Progenitor cell of endocrine pancreas (in vitro differentiated cells): ENCODE measurements around the gene ZBTB5. TPM values are rescaled to one million over a fixed set of nuclear protein-coding genes. Genes with fewer than 3 reads are reported as not detected.
A peak's percentile ranks its signal among the peaks of the same experiment; 100 is the strongest.

Experiments
- DNase-seq: peaks from one replicate; pipeline ENCODE4 v3.0.0; 2021; ENCODE audit warnings: low spot score; ENCODE audit not compliant: unreplicated experiment
- H3K27ac Mint-ChIP-seq: 2 replicates; pipeline ENCODE4 v1.8.0; 2021; ENCODE audit warnings: mild to moderate bottlenecking, moderate library complexity, mixed read lengths
- H3K27me3 Mint-ChIP-seq: 2 replicates; pipeline ENCODE4 v1.8.0; 2021; ENCODE audit warnings: mixed read lengths
- H3K36me3 Mint-ChIP-seq: 2 replicates; pipeline ENCODE4 v1.8.0; 2022; ENCODE audit warnings: mixed read lengths; ENCODE audit not compliant: insufficient read depth
- H3K4me1 Mint-ChIP-seq: 2 replicates; pipeline ENCODE4 v1.8.0; 2021; ENCODE audit warnings: low read depth, mixed read lengths
- H3K4me3 Mint-ChIP-seq: 2 replicates; pipeline ENCODE4 v1.8.0; 2021; ENCODE audit warnings: low read depth, mild to moderate bottlenecking, moderate library complexity, mixed read lengths
- H3K9me3 Mint-ChIP-seq: 2 replicates; pipeline ENCODE4 v1.8.0; 2021; ENCODE audit warnings: low read depth, mixed read lengths
- total RNA-seq: library from RNA; stranded (reverse); gene quantifications from 2 replicates; pipeline ENCODE4 v1.2.1, GENCODE V29; 2021
- TF ChIP-seq, protein P1 (sequence below): fragments of 200-600 bp; sonication (generic); IDR thresholded peaks from one replicate; pipeline ENCODE4 v1.5.0; 2021; ENCODE audit warnings: antibody characterized with exemption, mild to moderate bottlenecking; ENCODE audit not compliant: unreplicated experiment

The ZBTB5 gene
- total RNA-seq, 1 donor from 2014 or later: 21.2 TPM

DNA sequence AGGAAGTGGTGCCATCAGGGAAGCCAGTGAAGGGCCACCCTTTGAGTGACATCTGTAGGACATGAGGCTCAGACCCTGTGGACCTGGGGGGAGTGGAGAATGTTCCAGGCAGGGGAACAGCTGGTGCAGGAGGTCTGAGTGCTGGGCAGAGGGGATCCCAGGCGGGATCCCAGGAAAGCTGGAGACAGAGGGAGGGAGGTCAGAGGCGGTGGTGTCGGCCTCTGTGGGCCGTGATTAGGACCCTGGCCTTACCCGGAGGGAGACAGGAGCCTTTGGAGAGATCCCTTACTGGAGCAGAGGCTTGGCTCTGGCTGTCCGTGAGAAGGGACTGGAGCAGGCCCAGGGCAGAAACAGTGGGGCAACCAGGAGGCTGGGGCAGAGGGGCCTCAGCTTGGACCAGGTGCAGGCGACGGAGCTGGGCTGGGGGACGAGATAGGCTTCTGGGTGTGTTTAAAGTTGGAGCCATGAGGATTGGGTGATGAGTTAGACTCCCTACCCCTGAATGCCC, 54.8 kb downstream of the ZBTB5 start:
- Mint-ChIP-seq H3K9me3 (no peaks in the 10 kb centered on the region), H3K36me3 (no peaks in the 10 kb centered on the region), H3K27me3 (peaks cover 8% of the 10 kb centered on the region), H3K4me1 (peaks cover 17% of the 10 kb centered on the region), H3K4me3 (no peak overlapping the region), H3K27ac (no peak overlapping the region)
- TF ChIP-seq, protein P1, sequence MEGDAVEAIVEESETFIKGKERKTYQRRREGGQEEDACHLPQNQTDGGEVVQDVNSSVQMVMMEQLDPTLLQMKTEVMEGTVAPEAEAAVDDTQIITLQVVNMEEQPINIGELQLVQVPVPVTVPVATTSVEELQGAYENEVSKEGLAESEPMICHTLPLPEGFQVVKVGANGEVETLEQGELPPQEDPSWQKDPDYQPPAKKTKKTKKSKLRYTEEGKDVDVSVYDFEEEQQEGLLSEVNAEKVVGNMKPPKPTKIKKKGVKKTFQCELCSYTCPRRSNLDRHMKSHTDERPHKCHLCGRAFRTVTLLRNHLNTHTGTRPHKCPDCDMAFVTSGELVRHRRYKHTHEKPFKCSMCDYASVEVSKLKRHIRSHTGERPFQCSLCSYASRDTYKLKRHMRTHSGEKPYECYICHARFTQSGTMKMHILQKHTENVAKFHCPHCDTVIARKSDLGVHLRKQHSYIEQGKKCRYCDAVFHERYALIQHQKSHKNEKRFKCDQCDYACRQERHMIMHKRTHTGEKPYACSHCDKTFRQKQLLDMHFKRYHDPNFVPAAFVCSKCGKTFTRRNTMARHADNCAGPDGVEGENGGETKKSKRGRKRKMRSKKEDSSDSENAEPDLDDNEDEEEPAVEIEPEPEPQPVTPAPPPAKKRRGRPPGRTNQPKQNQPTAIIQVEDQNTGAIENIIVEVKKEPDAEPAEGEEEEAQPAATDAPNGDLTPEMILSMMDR: no peak
- DNase-seq: no peak

- peaks cover 17% of the 10 kb centered on the region for H3K4me1 Mint-ChIP-seq
- no peaks in the 10 kb centered on the region for H3K36me3 Mint-ChIP-seq
- H3K4me3 Mint-ChIP-seq: no peak overlapping the region
- DNase-seq: no peak
- no peaks in the 10 kb centered on the region for H3K9me3 Mint-ChIP-seq
- H3K27me3 Mint-ChIP-seq: peaks cover 4% of the 10 kb centered on the region
- H3K27ac Mint-ChIP-seq: no peak overlapping the region
- TF ChIP-seq, protein P1: no peak
These were observed 56.1 kb downstream of the ZBTB5 start for GRCh38 chr9:37408933-37409710.

- Mint-ChIP-seq H3K27me3 (no peaks in the 10 kb centered on the region), H3K36me3 (no peaks in the 10 kb centered on the region), H3K9me3 (no peaks in the 10 kb centered on the region), H3K4me1 (peaks cover 28% of the 10 kb centered on the region), H3K27ac (no peak overlapping the region), H3K4me3 (no peak overlapping the region)
- TF ChIP-seq, protein P1: peak; percentile 32
- no peak for DNase-seq
These were observed 57.8 kb downstream of the ZBTB5 start for GRCh38 chr9:37407468-37407867.

GRCh38 chr9:37406603-37407401, 58.4 kb downstream of the ZBTB5 start:
- DNase-seq: no peak
- Mint-ChIP-seq H3K27me3 (no peaks in the 10 kb centered on the region), H3K27ac (peak overlapping the region; percentile 42), H3K4me1 (peaks cover 28% of the 10 kb centered on the region), H3K9me3 (no peaks in the 10 kb centered on the region), H3K4me3 (peak overlapping the region; percentile 17), H3K36me3 (no peaks in the 10 kb centered on the region)
- TF ChIP-seq, protein P1: no peak

DNA sequence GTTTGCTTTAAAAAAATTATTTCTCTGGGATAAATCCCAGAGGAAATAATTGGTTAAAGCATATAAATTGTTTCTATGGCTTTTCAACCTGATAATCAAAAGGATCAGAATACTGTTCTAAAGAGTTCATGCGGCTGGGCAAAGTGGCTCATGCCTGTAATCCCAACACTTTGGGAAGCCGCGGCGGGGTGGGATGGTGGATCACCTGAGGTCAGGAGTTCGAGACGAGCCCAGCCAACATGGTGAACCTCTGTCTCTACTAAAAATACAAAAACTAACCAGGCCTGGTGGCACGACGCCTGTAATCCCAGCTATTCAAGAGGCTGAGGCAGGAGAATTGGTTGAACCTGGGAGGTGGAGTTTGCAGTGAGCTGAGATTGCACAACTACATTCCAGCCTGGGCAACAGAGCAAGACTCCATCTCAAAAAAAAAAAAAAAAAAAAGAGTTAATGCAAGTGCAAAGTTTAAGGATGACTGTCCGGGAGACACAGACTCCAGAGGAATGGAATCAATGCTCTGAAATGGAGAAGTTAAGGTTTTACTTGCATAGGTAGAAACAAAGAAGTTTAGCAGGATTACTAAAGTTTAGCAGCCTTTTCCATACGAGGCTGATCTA, 59.4 kb downstream of the ZBTB5 start:
- H3K27ac Mint-ChIP-seq: peak overlapping the region; percentile 42
- no peak for DNase-seq
- no peaks in the 10 kb centered on the region for H3K27me3 Mint-ChIP-seq
- no peaks in the 10 kb centered on the region for H3K9me3 Mint-ChIP-seq
- H3K36me3 Mint-ChIP-seq: no peaks in the 10 kb centered on the region
- H3K4me3 Mint-ChIP-seq: no peak overlapping the region
- H3K4me1 Mint-ChIP-seq: peaks cover 25% of the 10 kb centered on the region
- TF ChIP-seq, protein P1: no peak
